ENCODE measurements around the gene CACNA2D1.

The CACNA2D1 gene

DNA sequence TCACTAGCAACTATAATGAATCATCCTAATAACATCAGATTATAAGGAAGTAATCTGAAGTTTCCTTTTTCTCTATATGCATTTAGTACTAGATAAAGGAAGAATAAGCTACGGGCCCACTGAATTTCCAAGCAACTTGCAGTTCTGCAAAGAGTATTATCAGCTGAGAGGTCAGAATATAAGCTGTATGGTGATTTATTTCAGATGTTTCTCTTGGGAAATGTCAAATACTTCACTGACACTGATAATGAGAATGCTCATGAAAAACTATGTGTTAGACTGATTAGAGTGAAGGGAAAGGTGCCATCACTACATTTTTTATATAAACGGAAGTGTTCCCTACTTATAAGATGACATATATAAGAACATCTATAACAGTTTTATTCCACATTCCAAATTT, 422.5 kb downstream of the CACNA2D1 start:
- no peak for DNase-seq

DNA sequence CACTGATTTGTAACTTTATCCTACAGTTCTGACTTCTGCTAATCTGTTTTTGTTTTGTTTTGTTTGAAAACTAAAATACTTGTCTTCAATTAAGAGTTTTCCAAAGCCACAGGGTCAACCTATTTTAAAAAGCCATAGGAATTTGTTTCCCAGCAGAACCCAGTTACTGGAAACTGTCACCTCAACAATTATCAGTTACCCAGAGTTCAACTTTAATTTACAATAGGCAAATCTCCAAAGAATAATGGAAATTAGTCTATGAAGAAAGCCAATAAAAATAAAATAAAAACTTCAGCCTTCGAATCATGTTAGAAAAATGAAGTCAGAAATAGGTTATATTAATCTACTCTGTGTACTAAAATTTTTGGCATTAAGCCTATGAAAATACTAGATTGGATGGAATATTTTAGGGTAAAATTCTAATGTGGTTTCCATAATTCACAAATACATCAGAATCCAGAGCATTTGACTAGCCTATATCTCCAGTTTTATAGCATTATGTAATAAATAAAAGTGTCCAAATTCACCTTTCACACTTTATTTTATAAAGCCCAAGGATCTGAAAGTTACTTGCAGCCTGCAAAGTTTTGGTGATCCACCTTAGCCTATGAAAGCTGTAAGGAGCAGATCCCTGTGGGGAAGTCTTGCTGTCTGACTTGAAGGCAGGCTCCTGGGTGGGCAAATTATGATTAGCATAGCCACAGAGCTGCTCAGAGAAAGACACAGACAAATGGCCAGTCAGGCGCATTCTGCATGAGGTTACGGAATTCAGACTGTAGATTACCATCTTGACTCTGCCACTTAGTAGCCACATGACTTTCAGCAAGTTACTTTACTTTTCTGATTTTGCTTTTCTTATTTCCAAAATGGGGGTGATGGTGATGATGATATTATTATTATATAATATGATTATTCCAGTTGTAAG, 423.8 kb downstream of the CACNA2D1 start:
- no peak for DNase-seq

DNA sequence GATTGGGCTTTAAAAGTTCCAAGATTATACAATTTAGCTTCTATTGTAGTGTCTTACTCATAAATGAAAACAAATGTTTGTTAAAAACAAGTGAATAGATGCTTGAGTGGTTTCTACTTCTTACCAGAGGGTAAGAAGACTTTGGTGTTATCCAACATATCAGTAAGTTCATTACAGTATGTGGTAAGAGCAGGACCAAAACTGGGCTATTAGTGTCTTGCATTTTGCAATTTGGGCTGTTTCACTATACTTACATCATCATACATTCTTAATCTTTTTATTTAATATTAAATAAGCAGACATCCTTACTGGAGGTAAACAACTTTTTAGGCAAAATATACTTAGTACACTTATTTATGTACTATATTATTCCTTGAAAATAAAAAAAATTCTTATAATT, 425.4 kb downstream of the CACNA2D1 start:
- no peak for DNase-seq

DNA sequence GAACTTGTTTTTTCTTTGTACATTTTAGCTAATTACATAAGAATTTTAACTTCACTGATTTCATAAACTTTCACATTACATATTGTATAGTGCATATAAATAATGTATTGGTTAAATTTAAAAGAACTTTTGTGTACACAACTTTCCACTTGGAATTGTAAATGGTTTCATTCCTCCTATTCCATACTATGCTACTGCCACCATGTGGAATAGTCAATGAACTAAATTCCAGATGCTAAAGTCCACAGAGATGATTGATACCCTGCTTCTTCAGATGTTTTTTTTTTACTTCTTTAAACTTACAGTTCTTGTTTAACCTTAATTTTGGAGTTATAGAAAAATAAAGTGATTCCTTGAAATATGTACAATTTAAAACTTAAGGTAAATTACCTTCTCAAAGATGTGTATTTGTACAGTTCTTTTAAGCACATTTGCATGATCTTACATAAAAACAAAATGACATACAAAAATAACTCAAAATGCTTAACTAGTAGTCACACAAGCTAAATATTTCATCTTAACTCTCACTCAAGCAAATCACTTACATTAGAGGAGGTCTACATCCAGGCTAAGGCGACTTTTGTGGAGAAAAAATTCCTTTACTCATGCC, 426.1 kb downstream of the CACNA2D1 start:
- DNase-seq, result no peak

DNA sequence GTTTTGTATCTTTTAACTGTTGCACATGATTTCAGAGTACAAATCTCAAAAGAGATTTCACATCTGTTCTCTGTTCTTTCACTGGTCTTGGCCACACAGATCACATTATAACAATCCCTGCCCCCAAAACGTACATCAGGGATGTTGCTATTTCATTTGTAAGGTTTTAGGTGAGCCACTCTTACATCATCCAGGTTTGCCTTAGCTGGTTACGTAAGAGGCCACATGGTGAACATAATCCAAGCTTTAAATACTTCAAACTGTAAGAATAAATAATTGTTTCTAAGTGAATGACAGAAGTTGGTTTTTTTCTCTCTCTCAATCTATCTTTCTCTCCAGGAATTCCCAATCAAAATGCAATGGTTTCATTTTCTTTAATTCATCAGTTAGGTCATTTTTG, 427.8 kb downstream of the CACNA2D1 start:
- no peak for DNase-seq

DNA sequence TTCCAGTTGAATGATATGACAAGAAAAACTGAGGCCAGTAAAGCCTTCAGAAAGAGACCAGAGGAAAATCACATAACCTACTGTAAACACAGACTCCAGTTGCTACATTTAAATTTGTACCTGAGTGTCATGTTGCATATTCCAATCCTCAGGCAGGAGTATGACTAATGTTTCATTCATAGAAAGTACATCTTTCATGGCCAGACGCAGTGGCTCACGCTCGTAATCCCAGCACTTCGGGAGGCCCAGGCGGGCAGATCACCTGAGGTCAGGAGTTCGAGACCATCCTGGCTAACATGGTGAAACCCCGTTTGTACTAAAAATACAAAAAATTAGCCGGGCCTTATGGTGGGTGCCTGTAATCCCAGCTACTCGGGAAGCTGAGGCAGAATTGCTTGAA, 429.0 kb downstream of the CACNA2D1 start:
- DNase-seq, result peak; percentile 39 to 48

DNA sequence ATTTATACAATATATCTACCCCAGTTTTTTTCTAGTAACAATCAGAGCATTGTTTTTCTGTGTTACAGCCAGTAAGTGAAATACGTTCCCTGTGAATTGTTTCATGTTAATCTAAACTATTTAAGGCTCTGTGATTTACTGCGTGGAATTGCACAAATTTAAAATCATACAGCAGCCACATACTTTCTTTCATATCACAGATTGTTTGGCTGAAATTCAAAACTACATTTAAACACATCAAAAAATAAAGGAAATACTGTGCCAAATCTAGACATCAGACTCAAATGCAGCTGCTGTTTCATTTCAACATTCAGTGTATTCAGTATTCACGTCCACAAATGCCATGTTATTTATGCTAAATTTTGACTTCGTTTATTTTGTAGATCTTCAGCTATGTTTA, 431.1 kb downstream of the CACNA2D1 start:
- peak; percentile 78 to 91 for DNase-seq

DNA sequence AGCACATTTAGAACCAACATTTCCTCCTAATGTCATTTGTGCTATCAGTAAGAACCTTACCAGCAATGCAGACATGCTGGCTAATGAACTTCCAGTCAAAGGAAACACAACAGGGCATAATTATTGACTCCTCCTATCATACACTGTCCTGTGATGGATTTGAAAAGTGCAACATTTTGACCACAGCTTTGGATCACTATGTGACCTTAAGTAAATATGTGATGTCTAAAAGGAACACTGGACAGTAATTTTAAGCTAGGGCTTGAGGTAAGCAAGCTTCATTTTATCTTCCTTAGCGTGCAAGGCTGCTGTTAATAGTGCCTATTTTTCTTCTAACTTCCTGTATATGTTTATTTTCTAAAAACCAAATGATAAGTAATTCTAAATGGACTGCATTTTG, 433.2 kb downstream of the CACNA2D1 start:
- DNase-seq, result no peak

DNA sequence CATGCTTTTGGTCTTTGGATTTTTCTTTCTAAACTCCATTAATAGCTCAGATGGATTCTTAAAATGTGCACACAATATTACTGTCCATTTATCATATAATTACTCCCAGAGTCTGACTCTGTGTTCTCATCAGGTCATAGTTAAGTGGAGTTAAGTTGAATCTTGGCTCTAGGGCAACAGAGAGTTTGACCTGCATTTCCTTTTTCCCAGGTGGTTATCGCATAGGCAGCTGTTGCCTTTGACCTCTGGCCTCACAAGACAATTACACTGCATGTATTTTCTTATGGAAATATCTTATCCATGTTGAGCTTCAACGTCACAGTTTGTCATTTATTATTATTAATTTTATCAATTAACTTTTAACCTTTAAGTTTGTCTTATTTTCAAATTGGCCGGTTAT, 436.3 kb downstream of the CACNA2D1 start:
- DNase-seq, result no peak

DNA sequence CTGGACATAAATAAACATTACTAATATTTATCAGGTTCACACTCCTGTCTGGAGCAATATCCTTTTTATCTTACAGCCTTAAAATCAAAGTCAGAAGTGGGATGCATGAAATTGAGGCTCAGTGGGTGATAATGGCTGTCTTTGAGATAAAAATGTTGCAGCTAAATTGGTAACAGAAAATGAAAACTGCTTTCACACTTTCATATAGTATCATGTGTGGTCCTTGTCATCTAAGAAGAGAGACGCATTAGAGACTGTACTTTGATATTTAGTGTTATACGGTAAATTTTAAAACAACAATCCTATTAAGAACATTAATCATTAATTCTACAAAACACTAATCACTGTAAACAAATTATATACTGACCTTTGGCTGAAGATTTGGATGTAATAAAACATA, 438.5 kb downstream of the CACNA2D1 start:
- no peak for DNase-seq

DNA sequence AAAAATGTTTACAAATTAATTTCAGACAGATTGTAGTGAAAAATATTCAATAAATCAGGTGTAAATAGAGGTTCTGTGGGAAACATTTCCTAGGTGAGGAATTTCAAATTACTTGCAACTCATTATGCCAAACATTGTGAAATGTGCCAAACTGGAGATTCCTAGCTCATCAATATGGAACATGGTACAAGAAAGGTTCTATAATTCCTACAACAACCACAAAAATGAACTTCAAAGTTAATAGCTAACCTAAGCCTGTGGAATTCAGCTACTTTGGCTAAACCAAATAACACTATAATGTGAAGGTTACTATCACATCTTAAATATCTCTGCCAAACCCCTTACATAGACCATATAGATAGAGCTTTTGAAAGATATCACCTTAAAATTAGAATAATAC, 450.4 kb downstream of the CACNA2D1 start:
- DNase-seq, result no peak

DNA sequence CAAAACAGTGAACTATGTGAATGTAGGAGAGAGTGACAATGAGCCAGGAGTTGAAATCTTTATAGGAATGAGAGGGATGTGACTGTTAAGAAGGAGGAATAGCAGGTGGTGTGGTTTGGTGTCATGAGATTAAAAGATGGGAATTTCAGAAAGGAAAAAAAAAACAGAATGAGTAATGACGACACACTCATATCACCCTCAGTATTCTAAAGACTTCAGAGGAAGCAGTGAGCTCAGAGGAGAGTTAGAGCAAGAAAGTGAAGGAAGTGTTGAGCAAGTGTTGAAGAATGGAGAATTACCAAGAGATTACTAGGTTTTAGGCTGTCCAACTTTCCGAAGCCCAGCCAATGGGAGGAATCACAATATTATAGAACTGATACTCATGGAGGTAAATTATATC, 453.2 kb downstream of the CACNA2D1 start:
- DNase-seq, result no peak

DNA sequence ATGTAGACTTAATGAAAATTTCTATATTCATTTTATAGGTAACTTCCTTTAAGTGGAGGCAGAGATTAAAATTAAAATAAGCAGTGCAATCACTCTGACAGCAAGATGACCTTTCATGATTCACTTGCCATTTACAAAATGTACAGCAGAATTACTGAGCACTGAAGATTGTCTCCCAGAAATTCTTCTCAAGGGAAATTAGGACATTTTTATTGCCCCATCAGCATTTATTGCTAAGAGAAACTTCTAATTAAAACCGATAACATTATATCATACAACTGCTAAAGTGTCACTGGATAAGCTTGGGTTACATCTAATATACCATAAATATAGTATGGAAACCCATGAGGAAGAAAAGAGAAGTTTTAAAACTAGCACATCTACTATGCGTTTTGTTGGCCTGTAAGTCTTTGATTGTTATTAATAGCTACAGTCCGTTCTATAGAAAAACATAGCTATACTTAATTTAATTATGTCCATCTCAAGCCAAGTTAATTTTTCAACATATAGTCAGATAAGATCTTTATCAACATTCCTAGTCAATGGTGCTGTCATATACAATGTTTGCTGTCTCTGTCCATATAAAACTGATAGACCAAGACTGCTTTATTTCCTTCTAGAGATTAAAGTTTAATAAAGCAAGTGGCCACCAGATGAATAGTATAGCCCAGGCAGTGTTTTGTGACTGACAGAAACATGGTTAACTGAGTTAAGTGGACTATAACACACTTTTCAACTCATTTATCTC, 456.7 kb downstream of the CACNA2D1 start:
- no peak for DNase-seq

DNA sequence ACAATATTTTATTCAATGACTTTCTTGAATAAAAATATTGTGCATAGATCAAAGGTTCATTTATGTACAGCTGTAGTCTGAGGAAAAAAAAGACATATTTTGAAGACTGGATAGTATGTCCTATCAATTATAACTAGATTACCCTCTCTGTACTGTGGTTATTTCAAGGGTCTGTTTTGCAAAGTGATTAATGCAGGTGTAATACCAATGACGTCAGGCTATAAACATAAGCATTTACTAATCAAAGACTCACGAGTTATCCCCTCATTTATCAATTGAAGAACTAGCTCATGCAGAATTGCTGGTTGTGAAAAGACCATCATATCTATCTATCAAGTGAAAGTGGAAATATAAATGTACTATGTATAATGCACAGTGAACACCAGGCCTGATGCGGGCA, 460.2 kb downstream of the CACNA2D1 start:
- no peak for DNase-seq

DNA sequence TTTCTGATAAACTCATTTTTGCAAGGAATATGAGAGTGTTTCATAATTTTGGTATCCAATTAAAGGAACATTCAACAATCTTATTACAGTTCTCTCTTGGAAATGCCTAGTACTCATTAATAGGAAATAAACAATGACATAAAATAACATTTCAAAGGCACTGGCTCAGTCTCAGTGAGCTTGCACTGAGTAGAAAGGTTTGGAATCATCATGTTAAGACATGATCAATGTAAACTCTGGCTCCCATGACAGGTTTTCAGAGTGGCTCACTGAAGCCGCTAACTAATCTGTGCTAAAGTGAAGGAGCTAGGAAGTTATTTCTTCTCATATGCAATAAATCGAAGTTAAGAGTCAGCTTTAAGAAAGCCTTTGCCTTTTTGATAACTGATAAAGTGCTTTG, 470.5 kb downstream of the CACNA2D1 start:
- no peak for DNase-seq

DNA sequence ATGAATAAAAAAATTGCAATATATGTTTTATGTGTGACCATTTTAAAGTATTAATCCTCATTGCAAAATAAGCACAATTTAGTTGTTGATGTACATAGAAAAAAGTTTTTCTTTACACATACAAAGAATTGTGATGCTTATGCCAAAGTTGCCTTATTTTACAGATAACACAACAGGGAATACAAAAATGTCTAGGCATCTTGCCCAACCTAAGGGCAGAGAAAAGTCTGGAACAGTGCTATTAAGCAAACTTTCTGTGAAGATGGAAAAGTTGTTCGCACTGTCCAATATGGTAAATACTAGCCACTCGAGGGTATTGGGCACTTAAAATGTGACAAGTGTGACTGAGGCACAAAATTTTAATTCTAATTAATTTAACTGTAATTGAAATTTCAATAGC, 483.6 kb downstream of the CACNA2D1 start:
- DNase-seq, result no peak

DNA sequence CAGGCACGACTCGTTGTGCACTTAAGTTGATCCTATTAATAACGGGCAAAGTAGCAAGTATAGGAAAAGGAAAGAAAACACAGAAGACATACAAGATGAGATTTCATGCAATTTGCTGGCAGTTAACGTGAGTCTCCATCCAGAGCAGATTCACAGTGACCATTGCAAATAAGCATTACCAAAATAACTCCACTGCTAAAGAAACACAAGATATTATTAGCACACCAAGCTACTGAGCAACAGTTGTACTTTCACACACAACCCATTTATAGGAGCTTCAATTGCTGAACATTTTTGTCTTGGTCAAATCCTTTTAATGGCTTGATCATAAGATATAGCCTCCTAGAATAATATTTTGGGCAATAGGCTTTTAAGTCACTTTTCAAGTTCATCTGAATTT, 486.1 kb downstream of the CACNA2D1 start:
- no peak for DNase-seq

DNA sequence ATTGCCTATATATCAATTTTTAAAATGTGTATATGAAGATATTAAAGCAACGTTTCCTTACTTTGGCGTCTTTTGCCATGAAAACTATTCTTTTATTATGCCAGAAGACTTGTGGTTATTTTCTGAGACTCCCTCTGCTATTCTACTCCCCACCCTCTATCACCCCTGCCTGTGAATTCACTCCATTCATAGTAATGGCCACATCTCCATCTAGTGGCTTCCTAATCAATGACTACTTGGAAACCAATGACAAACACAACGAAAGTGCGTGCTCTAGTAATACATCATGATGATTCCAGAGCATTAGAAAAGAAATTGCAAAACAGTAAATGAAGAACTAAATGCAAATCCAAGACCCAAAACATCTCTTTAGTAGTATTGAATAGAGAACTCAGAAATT, 487.1 kb downstream of the CACNA2D1 start:
- DNase-seq, result peak; percentile 45 to 56

DNA sequence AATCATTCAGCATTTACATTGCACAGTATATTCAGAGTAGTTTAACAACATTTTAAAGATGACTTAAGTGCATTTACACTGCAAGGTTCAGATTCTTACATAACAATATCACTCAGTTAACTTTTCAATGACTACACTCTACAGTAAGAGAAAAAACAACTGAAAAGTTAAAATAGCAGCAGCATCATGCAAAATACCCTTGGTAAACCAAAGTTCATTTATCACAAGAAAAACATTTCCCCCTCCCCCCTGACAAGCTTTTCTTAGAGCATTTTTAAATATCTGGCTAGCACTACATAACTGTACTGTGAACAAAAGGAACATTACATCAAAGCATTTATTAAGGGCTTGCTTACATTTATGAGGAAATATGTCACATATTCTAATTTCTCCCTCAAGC, 494.3 kb downstream of the CACNA2D1 start:
- DNase-seq, result no peak

DNA sequence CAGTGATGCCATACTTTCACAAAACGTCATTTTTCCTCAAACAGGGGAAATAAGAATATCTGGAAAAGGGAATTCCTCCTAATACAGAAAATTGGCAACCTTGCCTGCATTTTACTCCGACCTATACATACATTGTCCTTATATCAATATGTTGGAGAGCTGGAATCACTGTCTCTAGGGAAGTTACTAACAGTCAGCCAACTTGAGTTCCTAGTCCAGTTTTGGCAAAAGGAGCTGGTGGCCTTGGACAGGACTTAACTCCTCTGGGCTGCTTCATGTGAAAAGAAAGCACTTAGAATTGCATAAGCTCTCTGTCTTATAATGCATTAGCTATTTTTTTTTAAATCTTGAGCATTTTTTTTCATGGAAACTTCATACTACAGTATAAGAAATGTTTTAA, 499.5 kb downstream of the CACNA2D1 start:
- no peak for DNase-seq

DNA sequence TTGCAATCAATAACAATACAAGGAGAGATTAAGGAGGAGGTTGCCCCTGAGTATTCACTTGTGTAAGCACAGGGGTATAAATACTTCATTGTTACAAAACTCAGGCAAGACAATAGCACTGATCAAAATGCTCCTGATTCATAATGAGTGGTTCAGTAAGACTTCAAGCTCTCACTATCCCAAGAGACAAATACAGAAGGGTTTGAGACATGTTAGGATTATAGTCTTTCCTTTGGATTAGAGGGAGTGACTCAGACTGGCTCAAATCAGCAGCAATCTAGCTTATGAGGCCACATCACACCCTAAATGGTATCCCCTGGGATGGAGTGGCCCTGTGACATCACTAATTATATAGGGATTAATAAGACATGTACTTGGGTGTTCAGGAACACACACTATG, 506.5 kb downstream of the CACNA2D1 start:
- no peak for DNase-seq

DNA sequence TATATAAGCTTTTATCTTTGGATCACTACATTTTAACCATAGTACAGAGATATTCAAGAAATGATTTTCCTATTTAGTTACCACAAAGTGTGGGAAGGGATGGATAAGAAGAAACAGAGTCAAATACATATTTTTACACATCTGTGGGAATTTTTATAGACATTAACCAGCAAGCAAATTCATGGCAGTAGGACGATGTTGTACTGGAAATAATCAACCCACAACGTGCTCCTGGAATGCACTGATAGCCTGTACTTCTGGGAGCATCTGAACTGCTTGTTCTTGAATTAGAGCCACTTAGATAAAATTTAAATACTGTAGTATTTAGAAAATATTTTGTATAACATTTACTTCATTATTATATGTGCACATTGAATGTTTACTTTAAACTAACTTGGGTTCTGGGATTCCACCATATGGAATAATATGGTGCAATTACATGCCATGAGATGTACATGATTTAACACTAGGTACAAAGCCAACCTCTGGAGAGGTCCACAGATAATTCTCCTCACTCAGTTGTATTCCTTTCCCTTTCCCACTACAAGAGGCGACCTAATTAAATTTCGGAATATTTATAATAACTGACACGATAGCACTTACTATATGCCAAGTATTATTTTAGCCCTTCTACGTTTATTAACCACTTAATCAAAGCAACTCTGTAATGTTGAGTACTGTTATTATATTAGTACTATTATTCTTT, 508.8 kb downstream of the CACNA2D1 start:
- no peak for DNase-seq

DNA sequence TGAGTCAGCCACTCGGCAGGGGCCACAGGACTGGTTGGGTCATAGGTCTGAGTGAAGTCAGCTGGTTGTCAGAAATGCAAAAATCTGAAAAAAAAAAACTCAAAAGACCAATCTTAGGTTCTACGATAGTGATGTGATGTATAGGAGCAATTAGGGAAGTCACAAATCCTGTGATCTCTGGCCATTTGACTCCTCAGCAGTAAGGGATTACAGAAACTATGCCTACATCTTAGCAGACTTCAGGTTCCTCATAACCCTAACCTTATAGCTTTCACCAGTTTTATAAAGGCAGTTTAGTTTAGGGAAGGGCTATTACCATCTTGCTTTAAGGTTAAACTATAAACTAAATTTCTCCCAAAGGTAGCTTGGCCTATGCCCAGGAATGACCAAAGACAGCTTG, 510.6 kb downstream of the CACNA2D1 start:
- no peak for DNase-seq
